GM21528 (cell line): Measurements from ENCODE around the gene MRPL19.

Experiments
- ATAC-seq: cut with Tn5 transposase; IDR thresholded peaks from one replicate; pipeline ENCODE4 v1.9.1; 2021; ENCODE audit warnings: mild to moderate bottlenecking, moderate library complexity; ENCODE audit not compliant: unreplicated experiment, low FRiP score

Gene MRPL19

DNA sequence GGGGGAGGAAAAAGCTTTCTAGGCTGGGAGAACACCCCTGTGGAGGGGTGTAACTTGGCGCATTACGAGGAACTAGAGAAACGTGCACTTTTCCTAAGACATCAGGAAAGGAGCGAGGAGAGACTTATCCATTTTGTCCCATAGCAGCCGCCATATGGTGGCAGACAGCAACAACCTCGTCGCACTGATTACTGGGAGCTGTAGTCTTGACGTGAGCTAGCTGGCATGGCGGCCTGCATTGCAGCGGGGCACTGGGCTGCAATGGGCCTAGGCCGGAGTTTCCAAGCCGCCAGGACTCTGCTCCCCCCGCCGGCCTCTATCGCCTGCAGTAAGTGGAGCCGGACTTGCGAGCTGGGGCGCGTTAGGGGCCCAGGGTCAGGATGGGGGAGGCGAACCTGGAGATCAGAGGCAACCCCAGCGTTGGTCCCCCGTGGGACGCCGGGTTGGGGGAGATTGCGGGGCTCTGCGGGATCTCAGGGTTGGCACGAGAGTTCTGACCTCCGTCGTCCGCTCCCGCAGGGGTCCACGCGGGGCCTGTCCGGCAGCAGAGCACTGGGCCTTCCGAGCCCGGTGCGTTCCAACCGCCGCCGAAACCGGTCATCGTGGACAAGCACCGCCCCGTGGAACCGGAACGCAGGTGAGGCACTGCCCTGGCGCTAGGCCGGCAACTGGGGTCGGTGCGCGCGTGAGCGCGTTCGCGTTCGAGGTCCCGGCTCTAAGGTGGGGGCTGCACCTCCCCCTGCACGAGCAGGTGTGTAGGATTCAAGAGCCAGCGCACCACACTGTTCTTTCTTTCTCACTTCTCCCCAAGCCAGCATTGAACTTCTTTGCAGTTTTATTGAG is at the start of gene MRPL19:
Gene MRPL19, plus strand, starts transcription at position 201 of the 843 bp plus-strand sequence. Its CDS starts 25 bp downstream, at position 226.
- ATAC-seq = peak; percentile 98

DNA sequence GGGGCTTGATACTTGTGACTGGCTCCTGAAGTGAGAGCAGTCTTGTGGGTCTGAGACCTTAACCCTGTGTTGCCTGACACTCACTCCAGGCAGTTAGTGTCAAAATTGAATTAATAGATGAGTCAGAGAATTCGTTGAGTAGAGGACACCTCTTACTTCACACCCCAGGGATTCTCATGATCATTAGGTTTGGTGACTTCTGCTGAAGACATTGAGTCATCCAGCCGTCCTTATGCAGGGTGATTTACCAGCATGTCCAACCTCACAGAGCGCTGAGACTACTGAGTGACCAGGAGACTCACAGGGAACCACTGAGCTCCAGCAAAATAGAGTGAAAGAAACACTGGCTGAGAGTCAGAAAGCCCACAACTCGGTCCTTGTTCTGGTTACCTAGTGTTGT is 49.8 kb upstream of the MRPL19 start:
- no peak for ATAC-seq

DNA sequence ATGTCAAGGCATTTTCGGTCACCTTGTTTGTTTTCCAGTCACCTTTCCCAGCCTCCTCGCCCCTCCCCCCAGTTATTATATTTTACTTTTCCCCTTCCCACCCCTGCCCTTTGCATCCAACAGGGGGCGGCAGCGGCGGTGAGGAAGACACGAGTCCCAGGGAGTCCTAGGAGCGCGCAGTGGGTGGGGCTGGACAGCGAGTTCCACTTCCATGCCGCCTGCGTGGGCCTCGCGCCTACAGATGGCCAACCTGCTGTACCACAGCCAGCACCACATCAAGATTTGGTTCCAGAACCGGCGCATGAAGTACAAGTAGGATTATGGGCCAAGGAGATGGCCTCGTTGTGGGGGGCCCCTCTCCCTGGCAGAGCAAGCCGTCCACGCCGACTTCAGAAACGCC is 48.6 kb upstream of the MRPL19 start:
- no peak for ATAC-seq

DNA sequence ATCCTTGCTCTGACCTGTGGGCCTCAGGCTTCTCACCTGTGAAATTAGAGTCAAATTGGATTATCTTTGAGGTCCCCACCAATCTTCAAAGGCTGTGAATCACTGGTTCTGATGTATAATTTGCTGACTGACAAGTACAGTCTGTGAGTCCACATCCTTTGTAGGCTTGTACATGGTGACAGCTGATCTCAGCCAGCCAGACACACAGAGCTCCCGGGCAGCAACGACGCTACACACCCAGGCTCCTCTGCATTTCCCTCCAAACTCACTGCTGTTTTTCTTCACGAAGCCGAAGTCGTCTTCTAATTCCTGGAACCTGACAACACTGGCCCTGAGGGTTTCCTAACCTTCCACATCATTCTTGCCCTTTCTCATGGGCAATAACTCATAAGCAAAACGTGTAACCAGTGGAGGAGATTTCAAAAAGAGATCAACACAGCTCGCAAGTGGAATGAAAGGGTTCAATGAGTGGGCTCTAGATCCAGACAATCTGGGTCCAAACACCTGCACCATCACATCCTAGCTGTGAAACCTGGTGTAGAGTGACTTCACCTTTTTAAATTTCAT is 47.9 kb upstream of the MRPL19 start:
- no peak for ATAC-seq

DNA sequence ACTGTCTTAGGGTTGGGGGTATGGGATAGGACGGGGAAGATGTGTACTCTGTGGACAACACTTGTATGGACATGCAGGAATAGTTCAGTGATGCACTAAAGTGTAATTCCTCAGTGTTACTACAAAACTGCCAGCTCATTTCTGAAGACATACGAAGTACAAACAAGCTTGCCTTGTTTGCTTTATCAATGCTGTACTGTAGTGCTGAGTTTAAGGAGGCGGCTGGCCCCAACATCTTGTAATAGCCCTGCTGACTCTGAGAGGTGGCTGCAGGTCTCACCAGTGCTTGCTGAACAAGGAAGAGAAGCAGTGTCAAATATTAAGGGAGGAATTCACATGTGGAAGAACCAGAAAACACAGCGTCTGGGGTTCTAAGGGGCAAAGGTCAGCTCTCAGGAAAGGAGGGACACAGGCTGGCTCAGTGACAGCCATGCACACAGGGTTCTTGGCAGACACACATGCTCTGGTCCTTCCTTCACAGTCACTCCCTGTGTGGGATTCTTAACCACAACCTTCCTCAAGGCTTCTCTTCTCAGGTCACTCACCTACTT is 46.0 kb upstream of the MRPL19 start:
- no peak for ATAC-seq

DNA sequence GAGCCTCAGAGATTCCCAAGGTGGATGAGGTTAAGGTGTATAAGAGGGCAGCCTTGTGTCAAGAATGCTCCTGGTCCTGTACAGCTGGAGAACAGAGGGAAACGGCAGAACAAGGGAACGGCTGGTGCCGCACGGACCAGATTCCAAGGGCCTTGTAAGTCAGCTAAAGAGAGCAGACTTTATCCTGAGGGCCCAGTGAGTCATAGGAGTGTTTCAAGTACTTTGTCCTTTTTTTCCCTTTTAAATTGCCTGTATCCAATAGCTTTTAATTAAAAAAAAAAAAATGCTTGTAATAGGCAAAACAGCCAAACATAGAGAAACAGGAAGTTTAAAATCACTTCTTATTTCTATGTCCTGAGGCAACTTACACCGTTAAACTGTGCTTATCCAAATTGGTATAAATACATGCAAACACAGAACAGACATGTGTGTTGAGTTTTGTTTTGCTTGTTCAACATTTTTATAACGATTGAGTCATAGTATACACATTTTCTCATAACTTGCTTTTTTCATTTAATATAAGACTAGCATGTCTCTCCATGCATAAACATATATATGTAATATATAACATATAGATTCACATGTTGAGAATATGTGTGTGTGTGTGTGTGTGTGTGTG is 43.8 kb upstream of the MRPL19 start:
- no peak for ATAC-seq

DNA sequence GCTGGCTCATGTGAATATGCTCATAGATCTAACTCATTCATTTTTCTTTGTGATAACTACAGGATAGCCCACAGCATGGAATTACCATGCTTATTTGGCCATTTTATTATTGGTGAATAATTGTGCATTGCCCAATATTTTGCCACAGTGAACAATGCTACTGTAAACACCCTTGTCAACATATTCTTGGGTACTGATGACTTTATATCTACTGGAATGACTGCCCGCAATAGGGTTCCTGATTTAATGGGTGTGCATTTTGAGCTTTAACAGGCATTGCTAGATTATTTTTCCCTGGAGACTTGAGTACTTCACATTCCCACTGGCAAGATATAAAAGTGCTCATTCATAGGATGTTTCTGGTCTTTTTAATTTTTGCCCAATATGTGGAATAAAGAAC is 43.1 kb upstream of the MRPL19 start:
- ATAC-seq = no peak

DNA sequence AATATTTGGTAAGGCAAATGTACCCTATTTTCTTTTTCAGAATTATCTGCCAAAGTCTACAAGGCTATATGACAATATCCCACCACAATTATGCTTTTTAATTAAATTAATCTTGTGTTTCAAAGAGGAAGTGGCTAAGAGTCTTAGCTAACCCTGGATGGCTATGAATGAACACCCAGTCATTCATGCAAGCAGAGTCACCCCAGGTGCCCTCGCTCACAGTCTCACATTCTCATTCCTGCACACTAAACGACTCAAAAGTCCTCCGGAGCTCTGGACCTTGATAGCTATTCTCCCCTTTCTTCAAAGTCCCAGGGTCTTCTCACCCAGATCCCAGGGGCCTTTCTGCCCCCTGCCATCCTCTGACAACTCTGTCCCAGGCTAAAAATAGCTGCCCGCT is 42.1 kb upstream of the MRPL19 start:
- no peak for ATAC-seq

DNA sequence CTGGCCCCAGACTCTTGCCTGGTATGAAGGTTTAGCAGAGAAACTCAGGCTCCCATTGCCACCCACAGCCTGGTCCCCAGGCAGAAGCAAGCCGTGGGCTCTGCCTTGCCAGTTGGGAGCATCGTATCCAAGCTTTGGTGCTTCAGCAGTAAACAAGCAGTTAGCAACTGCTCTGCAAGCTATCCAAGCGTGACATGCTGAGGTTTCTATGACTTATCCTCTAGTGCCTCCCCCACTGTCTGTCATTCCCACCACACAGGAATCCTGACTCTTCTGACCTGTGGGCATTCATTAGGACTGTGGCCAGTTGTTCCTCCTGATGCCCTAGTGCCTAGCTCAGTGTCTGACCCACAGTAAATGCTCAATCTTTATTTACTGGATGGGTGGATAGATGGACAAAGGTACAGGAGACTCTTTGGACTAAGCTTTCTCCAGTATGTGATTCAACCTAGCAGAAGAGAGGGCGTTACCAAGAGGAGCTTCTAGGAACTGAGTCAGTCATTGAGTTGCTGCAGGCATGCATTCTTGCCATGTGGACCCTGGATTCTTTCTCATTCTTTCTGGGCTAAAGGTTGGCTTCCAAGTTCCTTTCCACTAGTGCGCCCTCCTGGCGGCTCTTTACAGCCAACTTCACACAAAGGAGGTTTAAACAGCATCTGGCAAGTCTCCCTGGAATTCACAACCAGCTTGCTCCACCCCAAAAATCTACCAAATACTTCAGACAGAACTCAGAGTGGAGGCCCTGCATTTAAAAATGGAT is 40.6 kb upstream of the MRPL19 start:
- no peak for ATAC-seq

DNA sequence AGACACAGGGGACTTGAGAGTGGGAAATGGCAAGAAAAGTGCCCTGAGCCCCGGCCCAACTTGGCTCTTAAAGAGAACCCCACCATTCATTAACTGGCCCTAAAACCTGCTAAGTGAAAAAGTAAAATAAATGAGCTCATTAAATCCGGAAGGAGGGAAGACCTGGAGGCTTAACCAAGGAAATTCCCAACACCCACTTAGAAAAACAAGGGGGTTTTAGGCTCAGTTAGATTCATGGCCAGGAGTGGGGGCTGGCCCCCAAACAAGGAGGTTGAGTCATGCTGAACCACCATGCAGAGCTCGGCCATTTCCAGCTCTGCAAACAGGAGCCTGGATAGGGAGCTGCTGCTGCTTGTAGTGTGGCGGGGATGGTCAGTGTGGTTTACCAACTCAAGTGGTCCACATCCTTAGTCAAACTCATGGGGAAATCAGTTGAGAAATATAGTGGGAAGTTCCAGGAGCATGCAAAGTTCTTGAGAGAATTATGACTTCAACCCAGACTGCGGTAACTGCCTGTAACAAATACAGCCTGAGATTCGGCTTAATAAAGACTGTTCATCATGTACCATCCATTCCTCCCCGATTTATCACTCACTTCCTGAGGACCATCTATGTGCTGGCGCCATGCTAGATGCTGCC is 39.7 kb upstream of the MRPL19 start:
- no peak for ATAC-seq

DNA sequence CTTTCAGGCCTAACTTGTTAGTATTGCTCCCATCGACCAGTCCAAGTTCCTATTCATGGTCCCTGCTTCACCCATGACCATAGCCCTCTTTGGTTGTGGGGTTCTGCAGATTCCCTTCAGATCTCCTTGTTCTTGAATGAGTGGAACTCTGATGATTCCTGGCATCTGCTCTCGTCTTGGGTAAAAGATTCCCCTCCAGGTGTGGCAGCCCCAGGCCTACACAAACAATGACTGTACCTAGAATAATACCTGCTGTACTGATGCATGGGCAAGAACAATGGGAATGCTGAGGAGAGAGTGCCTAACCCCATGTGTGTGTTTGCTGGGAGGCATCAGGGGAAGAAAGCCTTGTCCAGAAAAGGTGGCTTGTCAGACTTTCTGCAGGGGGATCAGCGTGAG is 39.2 kb upstream of the MRPL19 start:
- ATAC-seq = no peak

DNA sequence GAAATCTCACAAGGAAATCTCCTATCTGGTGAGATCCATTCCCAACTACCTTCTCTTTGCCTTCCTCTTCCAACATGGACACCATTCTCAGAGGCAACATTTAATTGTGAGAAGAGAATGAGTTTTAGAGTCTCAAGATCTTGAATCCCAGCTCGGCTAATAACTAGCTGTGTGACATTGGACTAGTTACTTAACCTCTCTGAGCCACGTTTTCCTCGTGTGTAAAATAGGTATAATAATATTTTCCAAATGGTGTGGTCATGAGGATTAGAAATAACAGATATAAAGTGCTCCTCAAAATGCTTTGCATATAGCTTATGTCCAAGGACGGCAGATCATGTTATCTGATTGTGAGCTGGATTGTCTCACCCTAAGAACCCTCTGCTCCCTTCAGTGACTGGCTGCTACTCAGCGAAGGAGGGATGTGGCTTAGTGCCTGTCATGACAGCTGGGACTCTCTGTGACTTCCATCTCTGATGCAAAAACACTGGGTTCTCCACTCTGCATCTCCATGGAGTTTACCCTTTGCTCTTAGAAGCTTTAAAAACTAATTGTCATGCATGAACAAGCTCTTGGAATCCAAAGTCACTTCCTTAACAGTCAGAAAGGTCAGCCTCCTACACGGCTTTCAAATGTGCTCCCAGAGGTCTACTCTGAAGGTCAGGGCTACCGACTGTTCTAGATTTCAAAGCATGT is 38.4 kb upstream of the MRPL19 start:
- ATAC-seq = no peak

DNA sequence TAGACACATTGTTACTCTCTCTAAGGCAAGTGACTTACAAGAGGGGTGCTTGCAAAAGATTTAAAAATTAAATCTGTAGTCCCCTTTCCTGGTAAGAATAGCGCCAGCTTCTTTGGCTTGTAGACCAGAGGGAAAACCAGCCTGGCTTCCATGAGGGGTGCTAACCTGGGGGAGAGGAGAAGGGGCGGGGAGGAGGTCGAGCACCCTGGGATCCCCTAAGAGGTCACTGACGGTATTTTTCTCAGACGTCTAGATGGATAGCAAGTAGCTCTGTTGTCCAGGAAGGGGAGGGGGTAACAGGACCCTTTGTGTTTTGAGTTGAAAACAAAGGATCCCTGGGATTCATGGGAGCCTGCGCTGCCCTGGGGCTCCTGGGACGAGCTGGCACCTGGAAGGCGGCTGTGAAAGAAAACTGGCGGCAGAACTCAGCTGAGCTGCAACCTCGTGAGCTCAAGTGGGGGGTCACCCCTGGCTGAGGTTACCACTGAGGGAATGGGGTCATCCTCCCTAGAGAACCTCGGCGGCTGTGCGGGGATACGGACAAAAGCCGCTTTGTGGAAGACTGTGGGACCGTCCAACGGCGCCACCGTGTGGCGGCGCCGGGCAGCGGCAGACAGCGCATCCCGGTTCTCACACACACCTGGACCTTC is 37.8 kb upstream of the MRPL19 start:
- ATAC-seq = peak; percentile 75

DNA sequence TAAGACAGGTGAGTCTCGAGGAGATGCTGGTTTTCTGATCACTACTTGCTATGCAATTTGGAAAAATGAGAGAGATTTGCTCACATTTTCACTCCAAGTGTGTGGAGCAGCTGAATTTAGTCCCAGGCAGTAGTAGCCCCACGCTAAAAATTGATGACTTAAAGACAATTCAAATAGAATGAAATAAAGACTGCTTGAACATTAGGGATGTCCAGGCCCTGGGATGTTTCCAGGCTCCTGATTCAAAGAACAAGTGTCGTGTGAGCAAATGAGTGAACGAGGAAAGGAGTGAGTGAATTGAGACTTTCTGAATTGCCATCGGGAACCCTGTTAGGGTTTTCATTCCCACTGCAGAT is 37.3 kb upstream of the MRPL19 start:
- ATAC-seq = no peak

DNA sequence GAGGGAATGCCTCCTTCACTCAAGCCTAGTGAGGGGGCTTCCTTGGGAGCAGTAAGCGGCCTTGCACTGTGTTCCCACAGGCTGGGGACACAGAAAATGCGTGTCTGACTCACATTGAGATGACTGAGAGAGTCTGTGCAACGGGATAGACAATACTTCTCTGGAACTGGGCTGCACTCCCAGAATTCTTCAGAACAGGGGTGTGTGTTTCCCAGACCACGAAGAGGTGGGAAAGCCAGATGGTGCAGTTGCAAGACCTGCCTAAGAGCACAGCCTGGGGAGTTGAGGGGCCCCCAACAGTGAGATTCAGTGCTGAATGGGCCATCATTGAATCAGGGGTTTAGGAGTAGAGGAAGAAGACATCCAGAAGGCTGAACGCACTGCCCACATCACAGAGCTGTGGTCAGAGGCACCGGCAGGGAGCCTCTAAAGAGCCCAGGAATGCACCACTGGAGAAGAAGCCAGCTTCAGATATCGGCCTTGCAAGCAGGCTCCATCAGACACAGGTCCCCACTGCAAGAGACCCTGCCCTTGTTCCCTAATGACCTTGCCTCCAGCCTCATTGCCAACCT is 36.6 kb upstream of the MRPL19 start:
- no peak for ATAC-seq

DNA sequence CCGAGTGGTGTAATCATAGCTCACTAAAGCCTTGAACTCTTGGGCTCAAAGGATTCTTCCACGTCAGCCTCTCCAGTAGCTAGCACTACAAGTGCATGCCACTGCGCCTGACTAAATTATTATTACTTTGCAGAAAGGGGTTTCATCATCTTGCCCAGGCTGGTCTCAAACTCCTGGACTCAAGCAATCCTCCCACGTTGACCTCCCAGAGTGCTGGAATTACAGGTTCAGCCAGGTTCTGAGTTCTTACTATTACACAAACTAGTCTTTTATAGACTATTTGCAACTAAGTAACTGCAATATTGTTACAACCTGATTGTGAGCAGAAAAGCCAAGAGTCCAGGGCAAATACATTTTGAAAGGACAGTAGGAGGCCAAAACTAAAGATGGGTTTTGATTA is 35.9 kb upstream of the MRPL19 start:
- ATAC-seq = no peak

DNA sequence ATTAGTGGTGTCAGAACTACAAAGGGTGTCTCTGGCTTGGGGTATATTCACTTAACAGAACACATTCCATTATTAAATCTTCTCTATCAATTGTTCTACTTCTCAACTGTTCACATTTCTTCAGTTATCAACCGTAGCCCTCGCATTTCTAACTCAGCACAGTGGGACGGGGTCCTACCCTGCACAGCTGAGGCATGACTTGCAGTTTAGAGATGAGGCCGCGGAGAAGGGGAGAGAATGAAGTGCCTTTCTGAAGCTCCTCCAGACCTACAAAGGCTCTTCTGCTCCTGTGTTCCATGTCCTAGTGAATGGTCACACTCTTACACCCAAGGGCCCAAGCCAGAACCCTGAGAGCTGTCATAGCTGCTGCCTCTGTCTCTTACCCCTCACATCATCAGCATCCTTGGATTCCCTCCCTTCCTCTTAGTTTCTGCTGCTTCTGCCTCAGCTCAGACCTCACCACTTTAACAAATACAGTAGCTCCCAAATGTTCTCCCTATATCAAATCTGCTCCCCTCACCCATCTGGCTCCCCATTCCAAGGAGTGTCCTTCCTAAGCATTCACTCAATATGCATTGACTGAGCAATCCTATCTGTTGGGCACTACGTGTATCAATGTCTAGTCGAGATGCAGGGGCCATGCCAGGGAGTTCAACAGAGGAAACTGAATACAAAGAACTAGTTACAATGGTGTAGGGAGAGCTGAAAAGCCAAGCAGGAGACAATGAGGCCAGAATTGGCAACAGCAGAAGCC is 34.3 kb upstream of the MRPL19 start:
- ATAC-seq = no peak

DNA sequence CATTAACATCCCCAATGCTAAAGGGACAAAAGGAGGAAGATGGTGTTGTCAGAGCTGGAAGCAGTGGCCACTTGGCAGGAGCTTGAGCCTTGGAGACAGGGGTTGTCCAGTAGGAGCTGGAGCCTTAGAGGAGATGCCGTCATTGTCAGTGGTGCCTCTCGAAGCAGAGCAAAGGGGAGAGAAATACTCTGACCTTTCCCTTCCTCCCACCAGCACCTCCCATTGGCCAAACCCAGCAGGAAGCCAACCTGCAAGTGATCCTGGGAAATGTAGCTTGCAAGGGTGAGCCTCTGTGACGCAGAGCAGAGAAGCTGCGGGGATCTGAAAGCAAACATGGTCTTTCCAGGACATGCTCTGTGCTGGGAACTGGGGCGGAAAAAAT is 33.7 kb upstream of the MRPL19 start:
- ATAC-seq = no peak
